GM12874 (cell line): ENCODE data around the gene TTLL6.

Source experiments
- CTCF ChIP-seq: IDR thresholded peaks from 2 replicates; pipeline ENCODE4 v1.5.1; 2011; ENCODE audit warnings: low read depth, mild to moderate bottlenecking, control low read depth, low read length, moderate library complexity; ENCODE audit not compliant: insufficient read depth

TTLL6 gene

GRCh38 chr17:48755356-48755755 lies 61.7 kb downstream of the TTLL6 start:
- TF ChIP-seq CTCF, result no peak

- no peak for TF ChIP-seq CTCF
Measured at GRCh38 chr17:48754500-48755261, 62.3 kb downstream of the TTLL6 start.

GRCh38 chr17:48753794-48754499 lies 63.1 kb downstream of the TTLL6 start:
- TF ChIP-seq CTCF, result no peak

- no peak for TF ChIP-seq CTCF
Measured at GRCh38 chr17:48752399-48753288, 64.4 kb downstream of the TTLL6 start.

GRCh38 chr17:48751733-48752398 lies 65.2 kb downstream of the TTLL6 start:
- no peak for TF ChIP-seq CTCF

GRCh38 chr17:48751172-48751571 lies 65.9 kb downstream of the TTLL6 start:
- TF ChIP-seq CTCF, result no peak
